GM12878 (cell line): ENCODE measurements around the gene CNTNAP2.

Source experiments
- CTCF ChIP-seq, 3 experiments: IDR thresholded peaks in 2 of 3; conservative IDR thresholded peaks in 1 of 3; 2 replicates each; pipeline ENCODE4 v1.5.1; 2011; ENCODE audit warnings: low read depth in 3 of 3, low read length in 3 of 3, mild to moderate bottlenecking in 3 of 3, control low read depth in 2 of 3, moderate library complexity in 2 of 3, inconsistent platforms in 1 of 3, mixed read lengths in 1 of 3; ENCODE audit not compliant: control insufficient read depth in 2 of 3, insufficient read depth in 1 of 3; ENCODE audit errors: extremely low read depth in 1 of 3
- E2F4 ChIP-seq: IDR thresholded peaks from 2 replicates; pipeline ENCODE4 v1.6.1; 2012; ENCODE audit warnings: low read depth, low read length, improper control_type of control experiment
- ETV6 ChIP-seq, 2 experiments: fragments of 450-650 bp in 1 of 2; IDR thresholded peaks in 1 of 2; conservative IDR thresholded peaks in 1 of 2; 2 replicates each; pipeline ENCODE4 v1.6.1; 2014; ENCODE audit warnings: antibody characterized with exemption in 1 of 2, borderline replicate concordance in 1 of 2, low read depth in 1 of 2, mild to moderate bottlenecking in 1 of 2, moderate library complexity in 1 of 2
- POLR2A ChIP-seq: IDR thresholded peaks from 2 replicates; pipeline ENCODE4 v1.6.1; 2011; ENCODE audit warnings: low read depth, mild to moderate bottlenecking, low read length
- POLR2AphosphoS5 ChIP-seq: IDR thresholded peaks from 2 replicates; pipeline ENCODE4 v1.6.1; 2011; ENCODE audit warnings: mild to moderate bottlenecking, low read length, inconsistent platforms
- RFX5 ChIP-seq: IDR thresholded peaks from 2 replicates; pipeline ENCODE4 v1.6.1; 2011; ENCODE audit warnings: low read depth, low read length, improper control_type of control experiment
- SMAD5 ChIP-seq: IDR thresholded peaks from 2 replicates; pipeline ENCODE4 v1.6.1; 2016; ENCODE audit warnings: antibody characterized with exemption, low read depth
- SMC3 ChIP-seq: IDR thresholded peaks from 2 replicates; pipeline ENCODE4 v1.6.1; 2011; ENCODE audit warnings: low read length, improper control_type of control experiment, borderline replicate concordance
- ZNF274 ChIP-seq: IDR thresholded peaks from one replicate; pipeline ENCODE4 v1.8.0; 2011; ENCODE audit not compliant: insufficient read length, insufficient read depth
- ZNF384 ChIP-seq: IDR thresholded peaks from 2 replicates; pipeline ENCODE4 v1.6.1; 2012; ENCODE audit warnings: low read depth, mild to moderate bottlenecking, low read length, improper control_type of control experiment, borderline replicate concordance
- TF ChIP-seq, protein P1 (sequence below): IDR thresholded peaks from 2 replicates; pipeline ENCODE4 v1.6.1; 2012; ENCODE audit warnings: mild to moderate bottlenecking, low read depth, low read length

DNA sequence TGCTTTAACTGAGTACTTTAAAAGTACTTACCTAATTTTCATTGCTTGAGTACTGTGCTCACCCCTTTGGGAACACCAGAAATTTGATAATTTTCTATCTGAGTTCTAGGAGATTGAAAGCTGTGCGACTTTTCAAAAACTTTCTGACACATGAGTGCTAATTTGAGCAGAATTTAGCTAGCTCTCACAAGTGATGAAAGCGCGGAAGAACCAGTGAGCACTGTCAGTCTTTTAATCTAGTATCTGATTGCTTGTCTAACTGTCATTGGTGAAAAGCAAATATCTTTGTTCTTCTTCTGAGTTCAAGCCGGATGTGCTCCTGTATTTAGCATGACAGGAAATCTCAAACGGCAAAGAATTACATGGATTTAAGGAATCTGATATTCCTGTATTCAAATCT is 899.4 kb downstream of the CNTNAP2 start:
- TF ChIP-seq POLR2AphosphoS5 (no peak), ETV6 (conservative IDR thresholded peaks at IDR 0.05 in 1 of 2, IDR thresholded peaks at IDR 0.05 in 1 of 2; ENCODE audit: borderline replicate concordance in 1 of 2, low read depth in 1 of 2) (no peak), RFX5 (no peak), ZNF274 (no peak), POLR2A (no peak), ZNF384 (no peak), CTCF (IDR thresholded peaks at IDR 0.05 in 2 of 3, conservative IDR thresholded peaks at IDR 0.05 in 1 of 3; ENCODE audit: control insufficient read depth in 2 of 3, extremely low read depth in 1 of 3, insufficient read depth in 1 of 3, low read depth in 3 of 3, low read length in 3 of 3) (no peak), SMC3 (no peak), E2F4 (no peak), SMAD5 (no peak)
- TF ChIP-seq, protein P1, sequence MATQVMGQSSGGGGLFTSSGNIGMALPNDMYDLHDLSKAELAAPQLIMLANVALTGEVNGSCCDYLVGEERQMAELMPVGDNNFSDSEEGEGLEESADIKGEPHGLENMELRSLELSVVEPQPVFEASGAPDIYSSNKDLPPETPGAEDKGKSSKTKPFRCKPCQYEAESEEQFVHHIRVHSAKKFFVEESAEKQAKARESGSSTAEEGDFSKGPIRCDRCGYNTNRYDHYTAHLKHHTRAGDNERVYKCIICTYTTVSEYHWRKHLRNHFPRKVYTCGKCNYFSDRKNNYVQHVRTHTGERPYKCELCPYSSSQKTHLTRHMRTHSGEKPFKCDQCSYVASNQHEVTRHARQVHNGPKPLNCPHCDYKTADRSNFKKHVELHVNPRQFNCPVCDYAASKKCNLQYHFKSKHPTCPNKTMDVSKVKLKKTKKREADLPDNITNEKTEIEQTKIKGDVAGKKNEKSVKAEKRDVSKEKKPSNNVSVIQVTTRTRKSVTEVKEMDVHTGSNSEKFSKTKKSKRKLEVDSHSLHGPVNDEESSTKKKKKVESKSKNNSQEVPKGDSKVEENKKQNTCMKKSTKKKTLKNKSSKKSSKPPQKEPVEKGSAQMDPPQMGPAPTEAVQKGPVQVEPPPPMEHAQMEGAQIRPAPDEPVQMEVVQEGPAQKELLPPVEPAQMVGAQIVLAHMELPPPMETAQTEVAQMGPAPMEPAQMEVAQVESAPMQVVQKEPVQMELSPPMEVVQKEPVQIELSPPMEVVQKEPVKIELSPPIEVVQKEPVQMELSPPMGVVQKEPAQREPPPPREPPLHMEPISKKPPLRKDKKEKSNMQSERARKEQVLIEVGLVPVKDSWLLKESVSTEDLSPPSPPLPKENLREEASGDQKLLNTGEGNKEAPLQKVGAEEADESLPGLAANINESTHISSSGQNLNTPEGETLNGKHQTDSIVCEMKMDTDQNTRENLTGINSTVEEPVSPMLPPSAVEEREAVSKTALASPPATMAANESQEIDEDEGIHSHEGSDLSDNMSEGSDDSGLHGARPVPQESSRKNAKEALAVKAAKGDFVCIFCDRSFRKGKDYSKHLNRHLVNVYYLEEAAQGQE: no peak
